Medulla oblongata (tissue), 1 donor: ENCODE results near the gene CBLL1.

ENCODE experiments used
- DNase-seq: peaks from one replicate; pipeline ENCODE4 v3.0.0-alpha.2; 2015; ENCODE audit errors: extremely low spot score

CBLL1 gene

DNA sequence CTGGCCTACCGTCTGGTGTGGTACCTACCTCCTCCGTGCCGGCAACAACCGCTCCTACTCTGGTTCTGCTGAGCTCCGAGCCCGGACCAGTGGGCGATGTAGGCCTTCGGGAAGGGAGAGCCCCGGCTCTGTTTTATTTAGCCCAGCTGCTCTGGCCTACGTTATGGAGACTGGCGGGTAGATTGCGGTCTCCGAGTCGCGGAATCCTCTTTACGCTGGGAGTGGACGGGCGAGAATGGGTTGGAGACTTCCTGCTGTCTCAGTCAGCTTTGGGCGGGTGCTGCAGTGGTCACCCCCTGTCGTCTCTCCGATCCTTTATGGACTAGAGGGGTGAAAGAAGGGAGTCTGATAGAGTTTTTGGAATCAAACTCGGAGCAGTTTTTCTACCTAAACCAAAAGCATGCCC, 406 bp downstream of the CBLL1 start:
- no peak for DNase-seq

DNA sequence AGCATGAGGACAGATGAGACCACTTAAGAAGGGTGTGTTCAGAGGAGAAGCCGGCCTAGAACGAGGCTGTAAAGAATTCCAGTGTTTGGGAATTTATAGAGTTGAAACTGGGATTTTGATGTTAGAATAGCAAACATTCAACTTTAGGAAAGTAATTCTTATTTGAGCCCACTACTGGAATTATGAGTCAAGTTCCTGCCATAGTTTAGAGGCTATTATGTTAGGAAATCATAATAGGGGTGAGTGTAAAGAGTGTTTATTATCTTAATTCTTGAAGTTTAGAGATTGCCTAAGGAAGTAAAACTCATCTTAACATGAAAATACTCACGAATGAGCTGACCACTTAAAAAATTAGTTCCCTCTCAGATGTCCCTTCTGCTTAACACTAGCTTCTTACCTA, 2.1 kb downstream of the CBLL1 start:
- no peak for DNase-seq

- no peak for DNase-seq
These were observed 7.2 kb downstream of the CBLL1 start for GRCh38 chr7:107751113-107751512.

DNA sequence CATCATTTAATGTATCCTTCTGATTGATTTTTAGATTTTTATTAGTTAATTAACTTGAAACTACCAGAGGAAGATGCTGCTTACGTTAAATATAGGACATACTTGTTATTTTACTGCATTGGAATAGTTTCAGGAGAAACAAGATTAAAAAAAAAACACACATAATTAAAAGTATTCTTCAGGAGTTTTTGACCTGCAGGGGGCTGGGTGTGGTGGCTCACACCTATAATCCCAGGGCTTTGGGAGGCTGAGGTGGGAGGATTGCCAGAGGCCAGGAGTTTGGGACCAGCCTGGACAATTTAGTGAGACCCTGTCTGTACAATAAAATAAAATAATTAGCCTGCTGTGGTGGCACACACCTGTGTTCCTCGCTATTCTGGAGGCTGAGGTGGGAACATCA, 10.7 kb downstream of the CBLL1 start:
- no peak for DNase-seq

GRCh38 chr7:107758667-107759066, 14.7 kb downstream of the CBLL1 start:
- DNase-seq = no peak

DNA sequence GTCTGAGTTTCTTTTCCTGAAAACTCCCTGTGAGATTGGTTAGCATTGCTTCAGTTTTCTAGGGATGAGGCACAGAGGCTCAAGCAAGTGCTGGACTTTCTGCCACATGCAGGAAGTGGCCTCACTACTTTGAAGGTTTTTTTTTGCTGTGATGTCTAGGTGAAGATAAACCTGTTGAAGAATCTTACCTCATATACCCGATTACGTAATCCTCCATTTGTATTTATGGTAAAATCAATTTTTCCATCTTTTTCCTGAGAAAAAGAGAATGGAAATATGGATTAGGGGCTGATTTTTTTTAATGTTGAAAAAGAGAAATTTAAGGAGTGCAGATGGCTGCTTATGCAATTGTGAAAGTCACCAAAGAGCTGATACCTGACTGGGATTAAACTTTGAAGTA, 23.4 kb downstream of the CBLL1 start:
- DNase-seq = no peak

DNA sequence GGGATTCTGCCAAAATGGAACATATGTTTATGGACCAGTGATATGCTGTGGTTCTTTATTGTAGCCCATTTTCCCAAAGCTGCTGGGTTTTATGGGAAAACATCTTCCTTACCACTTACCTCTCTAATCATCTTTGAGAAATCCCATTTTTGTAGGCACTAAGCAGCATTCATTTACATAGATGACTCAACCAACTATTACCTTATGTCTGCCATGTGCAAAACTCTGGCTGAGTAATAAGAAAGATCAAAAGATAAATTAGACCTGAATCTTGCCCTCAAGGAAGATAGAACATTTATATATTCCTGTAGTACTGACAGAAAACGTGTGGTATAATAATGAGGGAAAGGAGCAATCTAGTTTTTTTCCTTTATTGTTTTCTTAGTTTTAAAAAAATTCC, 24.3 kb downstream of the CBLL1 start:
- no peak for DNase-seq

DNA sequence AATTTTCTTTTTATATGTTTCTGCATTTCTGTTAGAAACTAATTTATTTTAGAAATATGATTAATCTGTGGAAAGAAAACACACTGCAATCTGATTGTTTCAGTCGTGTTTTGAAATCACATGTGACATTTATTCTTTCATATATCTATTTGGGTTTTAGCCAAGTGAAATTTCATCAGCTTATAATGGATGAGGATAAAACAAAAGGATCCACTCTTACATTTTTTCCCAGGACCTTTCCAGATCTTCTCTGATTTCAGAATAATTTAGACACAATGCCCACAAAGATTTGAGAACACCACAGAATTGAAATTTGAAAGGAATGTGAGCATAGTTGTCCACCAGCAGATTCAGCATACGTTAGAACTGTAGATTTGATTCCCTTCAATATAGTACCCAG, 29.1 kb downstream of the CBLL1 start:
- no peak for DNase-seq

DNA sequence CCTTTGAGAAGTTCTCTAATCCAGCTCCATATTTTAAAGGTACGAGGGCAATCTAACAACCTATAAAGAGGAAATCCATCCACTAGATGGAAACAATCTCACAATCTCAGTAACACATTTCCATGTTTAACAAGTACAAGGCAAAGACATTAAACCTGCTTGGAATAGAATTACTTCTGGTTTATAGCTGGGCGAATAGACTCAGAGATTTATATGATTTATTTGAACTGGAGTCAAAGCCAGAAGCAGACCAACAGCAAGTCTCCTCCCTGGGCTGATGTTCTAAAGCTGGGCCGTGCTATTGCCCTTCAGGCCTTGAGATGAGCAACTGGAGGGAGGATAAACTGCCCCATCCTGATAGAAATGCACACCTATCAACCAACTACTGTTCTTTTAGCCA, 33.8 kb downstream of the CBLL1 start:
- DNase-seq = no peak

DNA sequence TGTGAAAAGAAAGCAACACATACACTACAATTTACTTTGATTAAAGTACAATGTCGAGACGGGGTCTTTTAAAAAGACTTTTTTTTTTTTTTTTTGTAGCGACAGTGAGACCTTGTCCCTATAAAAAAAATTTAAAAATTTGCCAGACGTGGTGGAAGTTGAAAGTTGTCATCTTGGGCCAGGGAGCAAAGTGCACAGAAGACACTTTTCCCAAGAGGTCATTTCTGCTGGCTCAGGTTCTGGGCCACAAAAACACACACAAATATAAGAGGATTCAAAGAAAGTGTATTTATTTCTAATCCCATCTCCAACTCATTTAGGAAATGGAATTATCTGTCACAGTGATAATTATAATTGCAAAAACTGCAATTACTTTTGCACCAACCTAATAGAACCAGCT, 34.3 kb downstream of the CBLL1 start:
- no peak for DNase-seq

- no peak for DNase-seq
These were observed 35.7 kb downstream of the CBLL1 start for GRCh38 chr7:107779647-107780099.

DNA sequence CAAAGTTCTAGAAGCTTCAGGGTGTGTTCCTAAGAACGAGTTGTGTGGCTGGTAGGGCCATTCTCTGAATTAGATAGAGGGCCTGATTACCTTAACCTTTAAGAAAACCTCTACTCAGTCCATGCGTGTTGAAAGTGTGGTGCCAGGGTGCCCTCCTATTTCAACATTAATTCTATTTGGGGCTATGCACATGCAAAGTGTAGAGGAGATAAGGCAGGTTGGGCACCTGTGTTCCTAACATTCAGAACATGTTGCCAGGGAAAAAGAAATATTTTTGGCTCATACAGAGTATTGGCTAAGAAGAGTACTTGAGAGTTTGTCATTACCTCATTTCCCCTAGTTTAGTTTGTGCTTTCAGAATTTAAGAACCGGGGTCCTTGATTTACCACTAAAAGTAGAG, 38.4 kb downstream of the CBLL1 start:
- DNase-seq = no peak

DNA sequence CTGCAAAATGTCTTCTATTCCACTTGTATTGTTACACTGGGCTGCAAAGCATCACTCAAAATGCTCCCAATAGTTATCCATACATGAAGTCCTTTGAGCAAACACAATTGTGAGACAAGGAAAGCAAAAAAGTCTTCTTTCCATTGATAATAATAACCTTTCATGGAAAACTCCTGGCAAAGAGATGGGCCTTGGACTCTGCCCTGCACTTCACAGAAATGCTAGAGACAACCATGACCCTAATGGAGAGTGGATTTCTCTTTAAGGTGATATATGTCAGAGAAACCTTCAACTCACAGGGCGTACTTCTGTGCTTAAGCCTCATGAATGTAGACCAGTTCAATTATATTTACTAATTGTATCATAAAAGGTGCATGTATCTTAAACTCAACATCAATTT, 39.7 kb downstream of the CBLL1 start:
- DNase-seq = no peak

DNA sequence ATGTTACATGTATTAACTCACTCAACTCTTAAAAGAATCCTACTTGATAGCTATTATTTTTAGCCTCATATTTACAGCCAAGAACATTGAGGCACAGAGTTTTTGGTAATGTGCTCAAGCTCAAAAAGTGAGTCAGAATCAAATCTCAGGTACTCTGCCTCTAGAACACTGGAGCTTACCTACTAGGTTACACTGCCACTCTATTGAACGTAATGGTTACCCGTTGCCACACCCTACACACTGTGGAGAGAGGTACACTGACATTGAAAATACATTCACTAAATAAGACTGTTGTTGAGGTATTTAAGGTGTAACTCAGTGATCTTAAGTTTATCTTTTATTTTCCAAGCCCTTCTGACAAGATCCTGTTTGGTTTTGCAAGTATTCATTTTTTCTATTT, 41.2 kb downstream of the CBLL1 start:
- no peak for DNase-seq

DNA sequence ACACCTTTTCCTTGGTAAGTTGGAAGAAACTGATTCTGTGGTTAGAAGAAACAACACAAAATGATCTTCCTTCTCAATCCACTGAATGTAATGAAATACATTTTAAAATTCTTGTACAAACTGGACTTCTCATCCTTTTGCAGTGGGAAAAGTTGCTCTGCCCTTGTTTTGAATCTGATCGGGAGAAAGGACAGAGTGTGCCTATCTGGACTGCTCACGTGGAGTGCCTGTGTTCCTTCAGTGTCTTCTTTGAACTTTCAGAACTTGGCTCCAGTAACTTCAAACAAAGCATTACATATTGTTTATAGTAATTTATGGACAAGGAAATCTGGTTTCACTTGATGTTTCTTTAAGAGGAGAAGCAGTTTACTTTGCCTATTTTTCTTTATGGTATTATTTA, 42.0 kb downstream of the CBLL1 start:
- DNase-seq = no peak

GRCh38 chr7:107788216-107788615, 44.3 kb downstream of the CBLL1 start:
- DNase-seq = no peak

DNA sequence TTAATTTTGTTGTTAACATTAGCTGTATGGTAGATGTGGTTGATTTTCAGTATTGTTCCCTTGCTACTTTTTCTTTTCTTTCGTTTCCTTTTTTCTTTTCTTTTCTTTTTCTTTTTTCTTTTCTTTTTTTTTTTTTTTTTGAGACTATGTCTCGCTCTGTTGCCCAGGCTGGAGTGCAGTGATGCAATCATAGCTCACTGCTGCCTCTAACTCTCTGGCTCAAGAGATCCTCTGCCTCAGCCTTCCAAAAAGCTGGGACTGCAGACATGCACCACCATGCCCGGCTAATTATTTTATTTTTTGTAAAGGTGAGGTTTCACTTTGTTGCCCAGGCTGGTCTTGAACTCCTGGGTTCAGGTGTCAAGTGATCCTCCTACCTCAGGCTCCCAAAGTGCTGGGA, 44.7 kb downstream of the CBLL1 start:
- DNase-seq = no peak

GRCh38 chr7:107789647-107790046, 45.7 kb downstream of the CBLL1 start:
- no peak for DNase-seq

DNA sequence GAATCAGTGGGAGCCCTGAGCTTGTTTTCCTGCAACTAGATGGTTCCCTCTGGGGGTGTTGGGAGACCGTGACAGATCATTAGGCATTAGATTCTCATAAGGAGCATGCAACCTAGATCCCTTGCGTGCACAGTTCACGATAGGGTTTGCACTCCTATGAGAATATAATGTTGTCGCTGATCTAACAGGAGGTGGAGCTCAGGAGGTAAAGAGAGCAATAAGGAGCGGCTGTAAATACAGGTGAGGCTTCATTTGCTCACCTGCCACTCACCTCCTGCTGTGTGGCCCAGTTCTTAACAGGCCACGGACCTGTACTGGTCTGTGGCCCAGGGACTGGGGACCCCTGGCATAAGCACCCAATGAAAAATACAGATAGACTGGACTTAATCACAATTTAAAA, 48.4 kb downstream of the CBLL1 start:
- no peak for DNase-seq

DNA sequence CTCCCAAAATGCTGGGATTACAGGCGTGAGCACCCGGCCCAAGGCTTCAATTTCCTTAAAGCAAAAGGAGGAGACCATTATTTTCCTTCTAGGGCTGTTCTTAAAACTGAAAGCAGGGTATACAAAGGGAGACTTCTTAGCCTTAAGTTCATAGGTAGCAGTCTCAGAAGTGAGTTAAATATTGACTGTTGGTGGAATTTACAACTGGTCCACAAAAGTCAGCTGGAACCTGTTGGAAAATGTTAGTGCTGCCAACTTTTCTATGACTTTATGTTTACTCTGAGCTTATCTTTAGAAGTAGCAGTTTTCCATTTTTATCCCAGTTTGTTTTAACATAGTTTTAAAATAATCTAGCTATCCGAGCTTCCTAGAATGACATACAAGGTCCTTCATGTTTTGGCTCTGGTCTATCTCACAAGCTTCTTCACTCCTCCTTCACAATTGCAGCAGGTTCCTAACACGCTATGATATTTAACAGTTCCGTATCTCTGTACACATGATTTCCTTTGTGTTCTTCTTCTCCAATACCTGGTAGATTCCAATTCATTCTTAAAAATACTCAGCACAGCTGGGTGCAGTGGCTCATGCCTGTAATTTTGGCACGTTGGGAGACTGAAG, 55.8 kb downstream of the CBLL1 start:
- no peak for DNase-seq

DNA sequence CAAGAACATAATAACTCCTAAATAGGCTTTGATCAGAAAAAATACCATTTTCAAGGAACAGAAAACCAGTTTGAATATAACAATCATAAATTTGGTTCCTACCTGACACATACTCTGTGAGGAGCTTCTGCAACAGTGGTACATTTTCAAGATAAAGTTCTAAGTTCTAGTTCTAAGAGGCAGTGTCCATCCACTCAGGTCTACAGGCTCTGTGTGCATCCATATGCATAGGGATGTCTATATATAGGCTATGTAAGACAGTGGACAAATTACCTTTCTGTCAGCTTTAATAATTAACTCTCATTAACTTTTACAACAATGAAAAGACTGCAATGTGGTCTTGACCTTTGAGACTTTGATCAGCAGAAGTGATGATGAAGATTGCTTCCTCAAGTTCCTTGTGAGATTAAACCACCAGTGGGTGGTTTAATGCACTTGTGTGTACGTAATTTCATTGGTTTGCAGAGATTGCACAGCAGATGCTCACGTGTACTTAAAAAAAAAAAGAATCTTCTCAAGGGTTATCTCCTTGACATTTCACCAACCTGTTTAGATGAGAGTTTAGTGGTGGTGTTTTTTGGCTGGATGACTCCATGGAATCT, 59.2 kb downstream of the CBLL1 start, which contains the start of gene SLC26A3:
Gene SLC26A3, minus strand, starts transcription at position 215 of the 602 bp plus-strand sequence. CDS start 8,714 bp downstream, outside the sequence.
- no peak for DNase-seq

DNA sequence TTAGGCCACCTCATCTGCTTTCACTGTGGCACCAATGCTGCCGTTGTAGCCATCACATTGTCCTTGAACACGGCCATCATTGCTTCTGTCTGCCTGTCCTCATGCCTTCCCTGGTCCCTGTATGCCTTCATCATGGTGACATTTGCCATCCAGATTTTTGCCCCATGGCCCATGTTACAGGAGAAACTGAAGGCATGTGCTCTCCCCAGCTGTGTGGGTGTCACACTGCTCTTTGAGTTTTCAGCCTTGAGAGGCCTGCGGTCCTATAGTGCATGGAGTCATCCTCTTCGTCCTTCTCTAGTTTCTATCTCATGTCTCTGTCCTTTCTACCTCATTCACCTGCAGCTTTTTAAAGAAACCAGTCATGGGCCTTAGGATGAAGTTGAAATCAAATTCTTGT, 65.2 kb downstream of the CBLL1 start:
- no peak for DNase-seq

GRCh38 chr7:107810626-107811025, 66.7 kb downstream of the CBLL1 start:
- no peak for DNase-seq
